Keratinocyte (primary cell): ENCODE data around the gene CUL4A. TPM values are rescaled to one million over a fixed set of nuclear protein-coding genes. Genes with fewer than 3 reads are reported as not detected.

Experiments used
- DNase-seq: peaks from one replicate; pipeline ENCODE4 v3.0.0-alpha.2; 2011; ENCODE audit warnings: low read depth, missing footprints, low spot score
- FAIRE-seq: peaks from 2 replicates; lab custom pipeline; 2011; peaks lifted over from hg19 to GRCh38; lab: Jason Lieb, UNC
- H2AFZ ChIP-seq: 2 replicates; pipeline ENCODE4 v1.6.0; 2012; ENCODE audit warnings: low read length, control low read depth, inconsistent platforms; ENCODE audit not compliant: control insufficient read depth
- H3K27ac ChIP-seq: 2 replicates; pipeline ENCODE4 v1.5.1; 2011; ENCODE audit warnings: low read length; ENCODE audit not compliant: control insufficient read depth, insufficient read depth
- H3K27me3 ChIP-seq: 3 replicates; pipeline ENCODE4 v1.6.0; 2011; ENCODE audit warnings: low read length; ENCODE audit not compliant: control insufficient read depth, insufficient read depth; ENCODE audit errors: extremely low read depth
- H3K36me3 ChIP-seq, 2 experiments: 2 replicates in 1 of 2; 3 replicates in 1 of 2; pipeline ENCODE4 v1.5.1; 2011; ENCODE audit warnings: low read length in 2 of 2, mild to moderate bottlenecking in 1 of 2; ENCODE audit not compliant: control insufficient read depth in 2 of 2, insufficient read depth in 2 of 2; ENCODE audit errors: extremely low read depth in 1 of 2
- H3K4me1 ChIP-seq: 3 replicates; pipeline ENCODE4 v1.5.1; 2011; ENCODE audit warnings: low read length; ENCODE audit not compliant: control insufficient read depth, insufficient read depth; ENCODE audit errors: extremely low read depth
- H3K4me2 ChIP-seq: 3 replicates; pipeline ENCODE4 v1.6.0; 2011; ENCODE audit warnings: low read depth, low read length; ENCODE audit not compliant: control insufficient read depth, insufficient read depth; ENCODE audit errors: extremely low read depth
- H3K4me3 ChIP-seq, 3 experiments: fragments of 200-600 bp in 1 of 3; sonication (generic) in 1 of 3; 2 replicates in 2 of 3; 3 replicates in 1 of 3; pipeline ENCODE4 v1.5.1; 2011 to 2016; ENCODE audit warnings: low read length in 3 of 3, mild to moderate bottlenecking in 3 of 3, control low read depth in 2 of 3, inconsistent platforms in 1 of 3, low read depth in 1 of 3, mixed read lengths in 1 of 3, mixed run types in 1 of 3, moderate library complexity in 1 of 3; ENCODE audit not compliant: control insufficient read depth in 2 of 3, insufficient read depth in 2 of 3; ENCODE audit errors: extremely low read depth in 1 of 3
- H3K79me2 ChIP-seq: 2 replicates; pipeline ENCODE4 v1.6.0; 2012; ENCODE audit warnings: low read length; ENCODE audit not compliant: control insufficient read depth, insufficient read depth
- H3K9ac ChIP-seq: 3 replicates; pipeline ENCODE4 v1.6.0; 2011; ENCODE audit warnings: low read length; ENCODE audit not compliant: control insufficient read depth, insufficient read depth; ENCODE audit errors: extremely low read depth
- H3K9me1 ChIP-seq: 3 replicates; pipeline ENCODE4 v1.6.0; 2011; ENCODE audit warnings: low read length; ENCODE audit not compliant: control insufficient read depth, insufficient read depth; ENCODE audit errors: extremely low read depth
- H3K9me3 ChIP-seq: 2 replicates; pipeline ENCODE4 v1.5.1; 2012; ENCODE audit warnings: low read depth, low read length; ENCODE audit not compliant: control insufficient read depth
- H4K20me1 ChIP-seq: 3 replicates; pipeline ENCODE4 v1.6.0; 2011; ENCODE audit warnings: low read length; ENCODE audit not compliant: control insufficient read depth, insufficient read depth; ENCODE audit errors: extremely low read depth
- CTCF ChIP-seq, 3 experiments: IDR thresholded peaks in 1 of 3; conservative IDR thresholded peaks in 1 of 3; optimal IDR thresholded peaks in 1 of 3; 2 replicates in 2 of 3; 3 replicates in 1 of 3; pipeline versions ENCODE3 to v1.5.1; 2011; ENCODE audit warnings: low read length in 3 of 3, mild to moderate bottlenecking in 3 of 3, moderate library complexity in 2 of 3, control low read depth in 1 of 3, inconsistent platforms in 1 of 3; ENCODE audit not compliant: insufficient read depth in 2 of 3; ENCODE audit errors: extremely low read depth in 1 of 3
- EZH2 ChIP-seq: IDR thresholded peaks from one replicate; pipeline ENCODE4 v1.6.1; 2012; ENCODE audit warnings: inconsistent platforms, mild to moderate bottlenecking, low read length, moderate library complexity
- dilution Hi-C: fragments of 300-500 bp; cut with MboI; formaldehyde crosslinking; loops from one replicate; pipeline ENCODE4 v1.7.0; 2020; ENCODE audit warnings: low sequenced_read_pairs; ENCODE audit not compliant: extremely low pct_ligation_motif_present
- polyA plus RNA-seq, 5 experiments: library from polyadenylated mRNA; depleted of rRNA in 3 of 5; stranded (reverse) in 3 of 5; stranded (forward) in 1 of 5; unstranded in 1 of 5; fragments of >200 nt; gene quantifications; 1 replicate in 1 of 5; 2 replicates in 3 of 5; 3 replicates in 1 of 5; pipeline versions ENCODE4 v1.2.1 to v1.2.3, GENCODE V29; 2011 to 2012; ENCODE audit warnings: missing spikeins in 2 of 5, low read depth in 1 of 5, low replicate concordance in 1 of 5

The CUL4A gene
- polyA plus RNA-seq, 1 donor (not counting 4 experiments of a cell fraction or from before 2014, with no cell fraction given) = 57.3 TPM

- Histone ChIP-seq H3K4me2 (no peak overlapping the region), H3K79me2 (no peaks in the 10 kb centered on the region), H3K36me3 (peaks cover 9 to 15% of the 10 kb centered on the region in 2 experiments), H3K27me3 (peaks cover under 1% of the 10 kb centered on the region), H3K27ac (no peak overlapping the region), H2AFZ (no peak overlapping the region), H3K4me3 (no peak overlapping the region), H3K9me1 (no peaks in the 10 kb centered on the region), H3K9ac (no peak overlapping the region), H3K4me1 (no peaks in the 10 kb centered on the region), H3K9me3 (no peaks in the 10 kb centered on the region), H4K20me1 (no peaks in the 10 kb centered on the region)
- DNase-seq (no peak), FAIRE-seq (no peak)
- TF ChIP-seq CTCF (optimal IDR thresholded peaks at IDR 0.05 in 1 of 3, IDR thresholded peaks at IDR 0.05 in 1 of 3, conservative IDR thresholded peaks at IDR 0.05 in 1 of 3; ENCODE audit: extremely low read depth in 1 of 3, insufficient read depth in 2 of 3, low read length in 3 of 3) = no peak
- TF ChIP-seq EZH2 = no peak
- dilution Hi-C loops = no loop called here
These were observed 41.2 kb upstream of the CUL4A start for GRCh38 chr13:113168211-113168610.

- Histone ChIP-seq H3K27me3 (no peaks in the 10 kb centered on the region), H3K4me3 (no peak overlapping the region), H2AFZ (no peak overlapping the region), H3K27ac (no peak overlapping the region), H3K9me1 (no peaks in the 10 kb centered on the region), H3K9me3 (no peaks in the 10 kb centered on the region), H3K36me3 (peaks cover 9 to 15% of the 10 kb centered on the region in 2 experiments), H3K4me2 (no peak overlapping the region), H4K20me1 (no peaks in the 10 kb centered on the region), H3K79me2 (no peaks in the 10 kb centered on the region), H3K4me1 (no peaks in the 10 kb centered on the region), H3K9ac (no peak overlapping the region)
- DNase-seq (no peak), FAIRE-seq (no peak)
- TF ChIP-seq CTCF (optimal IDR thresholded peaks at IDR 0.05 in 1 of 3, IDR thresholded peaks at IDR 0.05 in 1 of 3, conservative IDR thresholded peaks at IDR 0.05 in 1 of 3; ENCODE audit: extremely low read depth in 1 of 3, insufficient read depth in 2 of 3, low read length in 3 of 3) (no peak), EZH2 (no peak)
- dilution Hi-C loops = no loop called here
These were observed 39.8 kb upstream of the CUL4A start for GRCh38 chr13:113169277-113170272.
